CD4-positive, alpha-beta T cell treated with Interleukin-17A for 1 hour (primary cell): ENCODE data around the gene TPH2.

Experiments
- DNase-seq: peaks from one replicate; pipeline ENCODE4 v3.0.0-alpha.2; 2020

Gene TPH2

DNA sequence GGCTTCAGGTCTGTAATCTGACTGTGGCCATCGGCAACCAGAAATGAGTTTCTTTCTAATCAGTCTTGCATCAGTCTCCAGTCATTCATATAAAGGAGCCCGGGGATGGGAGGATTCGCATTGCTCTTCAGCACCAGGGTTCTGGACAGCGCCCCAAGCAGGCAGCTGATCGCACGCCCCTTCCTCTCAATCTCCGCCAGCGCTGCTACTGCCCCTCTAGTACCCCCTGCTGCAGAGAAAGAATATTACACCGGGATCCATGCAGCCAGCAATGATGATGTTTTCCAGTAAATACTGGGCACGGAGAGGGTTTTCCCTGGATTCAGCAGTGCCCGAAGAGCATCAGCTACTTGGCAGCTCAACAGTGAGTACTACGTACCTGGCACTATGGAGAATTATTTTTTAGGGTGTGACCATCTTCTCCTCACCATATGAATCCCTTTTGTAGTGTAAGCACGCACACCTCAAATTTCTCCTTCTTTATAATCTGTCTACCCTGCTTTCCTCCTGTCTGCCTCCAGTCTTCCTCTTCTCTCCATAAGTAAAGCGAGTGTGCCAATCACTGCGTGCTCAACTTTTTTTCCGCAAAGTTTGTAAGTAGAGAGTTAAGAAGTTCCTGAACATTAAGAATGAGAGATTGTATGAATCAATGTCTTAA, at the start of gene TPH2:
TPH2 (plus strand) TSS at position 118 of the 658 bp plus-strand sequence; CDS start at position 260, 142 bp downstream.
- peak; percentile 25 for DNase-seq

DNA sequence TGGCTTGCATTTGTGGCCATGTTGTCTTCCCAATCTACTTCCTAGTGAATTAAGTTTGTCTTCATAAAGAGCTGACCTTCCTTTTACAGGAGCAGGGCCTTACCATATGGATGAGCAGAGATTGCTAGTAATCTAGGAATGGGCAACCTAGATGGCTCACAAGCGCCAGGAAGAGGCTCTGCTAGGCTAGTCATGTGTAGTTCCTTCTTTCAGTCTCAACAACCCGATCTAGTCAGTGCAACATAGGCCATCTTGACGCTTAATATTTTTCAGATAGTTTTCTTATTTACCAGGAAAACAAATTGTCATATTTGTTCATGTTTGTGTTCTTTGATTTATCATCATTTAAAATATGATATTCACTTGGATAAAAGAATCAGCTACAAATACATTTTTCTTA, 48.2 kb upstream of the TPH2 start:
- DNase-seq = no peak

DNA sequence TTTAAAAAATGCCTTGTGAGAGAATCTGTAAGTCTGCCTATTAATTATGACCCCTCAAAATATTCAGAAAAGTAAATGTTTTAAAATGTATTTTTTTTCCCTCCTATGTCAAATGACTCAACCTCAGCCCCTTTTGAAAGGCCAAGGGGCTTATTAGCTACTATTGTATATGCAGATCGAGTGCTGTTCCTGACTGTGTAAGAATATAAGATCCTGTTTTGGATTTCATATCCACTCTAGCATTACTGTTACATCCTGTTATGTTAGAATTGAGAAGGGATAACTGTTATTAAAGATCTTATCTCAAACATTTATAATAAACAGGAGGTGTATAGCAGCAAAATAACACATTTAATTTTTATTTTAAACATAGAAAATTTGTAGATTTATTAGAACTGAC, 46.6 kb upstream of the TPH2 start:
- no peak for DNase-seq

DNA sequence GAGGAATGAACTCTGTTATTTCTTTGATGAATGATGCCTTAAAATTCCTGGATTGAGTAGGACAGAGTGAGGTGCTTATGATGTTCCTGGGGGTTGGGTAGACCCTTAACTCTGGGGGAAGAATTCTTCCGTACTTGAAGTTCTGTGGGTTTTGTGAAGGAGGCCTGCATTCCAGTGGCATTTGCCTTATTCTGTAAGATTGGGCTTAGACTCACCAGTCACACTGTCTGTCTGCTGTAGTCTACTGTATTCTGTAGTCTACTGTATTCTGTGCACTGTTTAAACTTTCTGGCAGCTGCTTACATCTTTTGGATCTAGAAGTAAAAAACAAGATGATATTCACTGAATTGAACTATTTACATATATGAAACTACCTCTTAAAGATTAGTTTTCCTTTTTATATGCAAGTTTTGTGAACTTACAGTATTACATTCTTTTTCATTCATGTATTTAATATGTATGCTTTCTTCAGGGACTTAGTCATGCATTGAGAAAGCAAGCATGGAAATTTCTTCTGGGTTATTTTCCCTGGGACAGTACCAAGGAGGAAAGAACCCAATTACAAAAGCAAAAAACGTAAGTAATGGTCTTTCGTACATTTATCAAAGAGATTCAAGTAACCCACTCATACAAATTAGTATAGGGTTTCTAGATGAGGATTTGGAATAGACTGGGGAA, 42.3 kb upstream of the TPH2 start:
- no peak for DNase-seq

DNA sequence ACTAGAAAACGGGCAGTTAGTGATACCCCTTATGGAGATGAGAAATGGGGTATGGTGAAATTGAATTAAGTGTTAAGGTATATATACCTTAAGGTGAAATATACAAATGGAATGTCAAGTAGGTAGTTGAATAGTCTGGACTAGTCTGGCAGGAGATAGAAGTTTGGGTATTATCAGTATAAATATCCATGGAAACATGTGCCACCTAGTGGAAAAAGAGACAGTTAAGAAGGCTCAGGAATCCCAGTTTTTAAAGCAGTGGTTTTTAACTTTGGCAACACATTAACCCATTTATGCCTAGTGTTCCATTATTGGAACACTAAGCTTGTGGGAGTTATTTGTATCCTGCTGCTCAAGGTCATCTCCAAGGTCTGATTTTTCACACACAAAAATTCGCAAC, 38.6 kb upstream of the TPH2 start:
- no peak for DNase-seq

DNA sequence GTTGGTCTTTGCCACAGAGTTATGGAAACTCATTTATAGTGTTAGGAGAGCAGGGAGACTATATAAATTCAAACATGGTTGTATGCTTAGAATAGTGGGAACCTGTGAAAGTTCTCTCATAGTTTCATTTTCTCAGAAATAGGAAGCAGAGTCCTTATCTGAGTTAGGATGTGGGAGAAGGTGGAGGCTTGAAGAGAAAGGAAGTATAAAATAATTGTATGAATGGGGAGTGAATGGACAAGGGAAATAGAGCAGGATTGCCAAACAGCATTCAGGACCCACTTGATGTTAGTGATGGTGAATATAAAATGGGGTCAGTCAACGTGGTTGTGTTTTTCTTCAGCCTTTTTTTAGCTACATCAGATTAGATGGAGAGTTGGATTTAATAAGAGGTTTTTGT, 34.0 kb upstream of the TPH2 start:
- DNase-seq = no peak

DNA sequence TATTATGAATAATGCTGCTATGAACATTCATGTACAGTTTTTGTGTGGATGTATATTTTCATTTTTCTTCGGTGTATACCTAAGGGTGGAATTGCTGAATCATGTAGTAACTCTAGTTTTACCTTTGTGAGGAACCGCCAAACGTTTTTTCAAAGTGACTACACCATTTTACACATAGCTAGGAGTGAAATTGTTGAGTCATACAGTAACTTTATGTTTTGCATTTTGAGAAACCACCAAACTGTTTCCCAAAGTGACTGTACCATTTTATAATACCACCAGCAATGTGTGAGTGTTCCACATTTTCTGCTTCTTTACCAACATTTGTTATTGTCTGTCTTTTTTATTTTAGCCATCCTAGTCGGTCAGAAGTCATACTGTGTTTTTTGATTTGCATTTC, 3.1 kb upstream of the TPH2 start:
- no peak for DNase-seq

DNA sequence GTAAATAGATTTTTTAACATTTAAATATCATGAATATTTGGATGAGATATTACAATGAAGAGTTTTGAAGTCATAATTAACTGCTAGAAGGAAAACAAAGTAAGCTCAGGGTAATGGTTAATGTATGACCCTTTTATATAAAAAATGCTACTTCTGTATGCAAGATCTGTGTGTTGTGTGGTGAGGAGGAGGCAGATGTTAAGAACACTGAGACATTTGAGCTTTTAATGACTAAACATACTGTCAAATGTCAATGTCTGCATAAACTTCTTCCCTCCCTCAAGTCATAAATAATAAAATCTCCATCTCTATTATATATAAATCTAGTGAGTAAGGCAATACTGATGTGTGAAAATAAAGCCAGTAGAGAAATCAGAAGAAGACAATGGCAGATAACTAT, 1.4 kb downstream of the TPH2 start:
- no peak for DNase-seq

DNA sequence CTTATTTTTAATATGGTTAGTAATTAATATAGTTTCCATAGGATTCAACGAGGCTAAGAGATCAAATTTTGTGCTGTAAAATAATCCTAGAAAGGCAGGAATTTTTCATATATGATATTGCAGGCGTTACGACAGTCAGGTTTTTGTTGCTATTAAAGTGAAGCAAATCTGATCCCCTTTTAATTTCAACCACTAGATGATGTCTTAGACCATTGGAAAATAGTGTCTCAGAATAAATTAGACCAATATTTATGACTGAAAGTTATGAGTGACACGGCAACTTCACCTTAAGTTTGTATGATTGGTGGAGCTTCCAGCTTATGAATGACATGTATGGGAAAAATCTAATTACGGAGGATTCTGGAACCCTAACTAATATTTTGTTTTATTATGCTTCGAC, 2.5 kb downstream of the TPH2 start:
- DNase-seq = no peak

DNA sequence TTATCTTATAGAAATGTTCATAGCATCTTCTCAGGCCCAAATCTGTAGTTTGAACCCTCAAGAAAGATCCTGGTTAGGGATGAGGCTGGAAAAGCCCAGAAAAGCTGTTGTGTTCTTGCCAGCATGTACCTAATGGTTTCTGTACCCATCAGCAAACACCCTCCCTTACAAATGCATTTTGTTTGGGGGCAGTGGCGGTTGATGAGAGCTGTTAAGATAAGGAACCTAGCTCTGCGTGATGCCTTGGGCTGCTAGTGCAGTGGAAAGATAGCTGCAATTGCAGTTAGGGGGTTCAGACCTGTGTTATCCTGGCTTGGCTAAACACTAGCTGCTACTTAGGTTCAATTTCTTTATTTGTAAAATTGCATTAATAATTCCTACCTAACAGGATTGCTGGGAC, 3.6 kb downstream of the TPH2 start:
- no peak for DNase-seq

DNA sequence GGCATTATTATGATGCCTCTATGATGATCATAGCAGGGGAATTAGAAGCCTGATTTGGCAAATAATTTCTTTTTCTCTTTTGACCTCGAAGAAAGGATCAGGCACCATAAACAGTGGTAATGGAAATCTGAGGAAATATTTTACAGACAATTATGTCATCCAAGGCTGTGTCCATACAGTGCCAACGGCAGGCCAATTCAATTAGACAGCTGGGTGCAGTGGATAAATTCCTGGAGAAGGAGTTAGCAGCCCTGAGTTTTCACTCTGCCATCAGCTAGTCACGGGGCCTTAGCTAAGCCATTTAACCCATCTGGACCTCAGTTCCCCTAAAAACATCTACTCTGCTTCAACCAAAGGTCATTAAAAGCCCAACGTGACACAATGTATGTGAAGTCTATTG, 4.1 kb downstream of the TPH2 start:
- no peak for DNase-seq

DNA sequence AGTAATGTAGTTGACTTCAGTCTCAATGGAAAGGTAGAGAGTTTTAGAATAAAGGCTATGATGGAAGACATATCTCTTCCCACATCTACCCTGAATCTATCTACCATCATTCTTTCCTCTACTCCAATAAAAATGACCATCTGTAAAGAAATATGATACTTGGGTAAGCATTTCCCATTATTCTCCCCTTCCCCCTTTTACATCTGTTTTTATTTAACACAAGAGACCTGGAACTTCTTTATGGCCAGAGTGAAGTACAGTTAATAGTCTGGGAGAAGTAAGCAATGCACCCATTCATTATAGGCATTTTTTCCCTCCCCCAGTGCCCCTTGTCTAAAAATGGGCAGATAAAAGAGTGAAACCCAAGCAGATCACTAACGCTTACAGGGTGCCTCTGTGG, 6.5 kb downstream of the TPH2 start:
- no peak for DNase-seq

DNA sequence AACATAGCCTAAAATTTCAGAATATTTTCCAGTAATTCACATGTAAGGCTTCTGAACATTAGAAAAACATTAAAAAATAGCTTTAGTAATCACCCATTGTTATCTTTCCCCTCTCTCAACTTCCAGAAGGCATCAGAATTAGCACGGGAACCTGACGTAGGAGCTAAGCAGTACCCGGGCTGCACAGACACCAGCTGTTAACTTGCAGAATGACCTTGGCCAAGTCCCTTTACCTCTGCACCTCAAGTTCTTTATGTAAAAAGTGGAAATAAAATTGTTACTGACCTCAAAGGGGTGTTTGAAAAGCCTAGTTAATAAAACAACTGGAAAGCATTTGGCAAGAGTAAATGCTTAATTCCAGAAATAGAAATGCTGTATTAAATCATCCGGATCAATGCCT, 7.2 kb downstream of the TPH2 start:
- DNase-seq = no peak

DNA sequence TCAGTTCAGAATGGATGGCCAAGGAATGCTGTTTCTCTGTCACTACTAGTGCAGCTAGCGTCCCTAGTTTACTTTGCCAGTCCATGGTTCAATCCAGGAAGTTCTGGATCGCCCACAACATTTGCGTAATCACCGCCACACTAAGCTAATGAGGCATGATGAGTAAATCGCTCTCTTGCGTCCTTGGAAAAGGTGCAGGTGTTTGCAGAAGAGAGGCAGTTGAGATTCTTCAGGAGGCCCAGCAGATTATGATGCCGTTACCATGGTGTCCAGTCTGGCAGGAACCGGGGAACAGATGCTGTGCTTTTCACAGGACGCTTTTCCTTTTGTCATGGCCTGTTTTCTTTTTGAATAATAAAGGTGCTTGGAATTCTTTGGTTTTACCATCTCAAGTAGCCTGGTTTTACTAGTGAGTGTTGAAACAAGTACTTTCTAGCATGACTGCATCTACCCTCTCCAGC, 9.0 kb downstream of the TPH2 start:
- no peak for DNase-seq

DNA sequence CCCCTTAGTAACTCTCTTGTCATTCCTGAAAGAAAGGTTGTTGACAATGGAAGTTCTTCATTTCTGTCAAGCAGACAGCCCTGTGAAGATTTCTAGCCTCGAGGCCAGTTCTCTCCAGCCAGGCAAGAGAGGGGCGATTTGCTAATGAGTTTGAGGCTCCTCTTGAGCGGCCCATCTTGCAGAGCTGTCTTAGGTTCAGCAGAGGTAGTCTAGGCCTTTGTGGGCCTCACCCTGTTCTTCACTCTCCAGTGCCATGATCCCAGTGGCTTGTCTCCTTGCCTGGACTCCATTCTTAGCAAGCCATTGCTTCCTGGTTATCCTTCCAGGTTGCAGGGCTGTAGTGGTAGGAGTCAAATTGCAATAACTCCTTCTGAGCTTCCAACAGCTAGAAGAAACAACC, 9.7 kb downstream of the TPH2 start:
- DNase-seq = no peak

DNA sequence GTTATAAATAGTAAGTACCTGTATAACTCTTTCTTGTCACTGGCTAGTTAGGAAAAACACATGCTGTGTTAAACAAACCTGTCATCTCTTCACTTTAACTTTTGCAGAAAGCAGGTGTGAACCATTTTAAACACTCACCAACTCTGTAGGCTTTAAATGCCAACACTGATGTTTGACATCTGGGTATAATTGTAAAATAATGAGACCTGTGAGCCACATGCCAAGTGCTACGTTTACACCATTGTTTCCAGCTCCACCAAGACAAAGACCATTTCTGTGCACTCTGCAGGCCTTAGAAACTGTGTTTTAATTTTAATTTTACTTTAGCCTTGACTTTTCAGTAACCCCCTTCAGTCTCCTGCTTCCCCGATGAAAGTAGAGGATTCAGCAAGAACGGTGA, 11.0 kb downstream of the TPH2 start:
- DNase-seq = no peak

DNA sequence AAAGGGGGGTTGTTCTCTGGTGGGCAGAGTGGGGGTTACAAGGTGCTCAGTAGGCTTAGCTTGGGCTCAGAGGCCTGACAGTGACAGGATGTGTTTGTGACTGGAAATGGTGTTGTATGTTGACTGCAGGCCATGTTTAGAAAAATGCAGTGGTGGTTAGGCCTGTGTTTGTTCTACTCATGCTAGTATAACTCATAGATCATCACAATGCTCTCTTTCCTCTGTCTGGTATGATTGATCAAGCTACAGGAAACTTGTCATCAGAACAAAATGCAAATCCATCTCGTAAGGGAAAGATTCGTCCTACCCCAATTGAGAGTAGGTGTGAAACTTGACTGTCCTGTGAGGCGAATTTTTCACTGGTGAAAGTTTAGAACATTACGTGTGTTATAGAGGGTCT, 11.8 kb downstream of the TPH2 start:
- no peak for DNase-seq

DNA sequence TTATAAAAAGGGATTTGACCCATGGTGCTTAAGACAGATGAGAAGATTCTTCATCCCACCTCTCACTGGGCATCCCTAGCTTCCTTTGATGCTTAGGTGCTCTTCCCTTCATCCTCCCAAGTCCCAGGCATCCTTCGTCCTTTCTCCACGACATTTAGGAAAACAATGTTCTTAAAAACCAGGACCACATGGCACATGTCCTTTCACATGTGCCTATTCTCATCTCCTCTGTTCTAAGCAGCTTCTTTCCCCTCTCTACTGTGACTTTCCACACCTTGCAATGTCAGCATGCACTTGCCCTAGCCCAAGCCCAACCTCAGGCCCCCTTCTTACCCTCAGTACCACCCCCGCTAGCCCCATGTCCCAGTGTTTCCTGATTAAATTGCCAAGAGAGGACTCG, 12.2 kb downstream of the TPH2 start:
- no peak for DNase-seq

DNA sequence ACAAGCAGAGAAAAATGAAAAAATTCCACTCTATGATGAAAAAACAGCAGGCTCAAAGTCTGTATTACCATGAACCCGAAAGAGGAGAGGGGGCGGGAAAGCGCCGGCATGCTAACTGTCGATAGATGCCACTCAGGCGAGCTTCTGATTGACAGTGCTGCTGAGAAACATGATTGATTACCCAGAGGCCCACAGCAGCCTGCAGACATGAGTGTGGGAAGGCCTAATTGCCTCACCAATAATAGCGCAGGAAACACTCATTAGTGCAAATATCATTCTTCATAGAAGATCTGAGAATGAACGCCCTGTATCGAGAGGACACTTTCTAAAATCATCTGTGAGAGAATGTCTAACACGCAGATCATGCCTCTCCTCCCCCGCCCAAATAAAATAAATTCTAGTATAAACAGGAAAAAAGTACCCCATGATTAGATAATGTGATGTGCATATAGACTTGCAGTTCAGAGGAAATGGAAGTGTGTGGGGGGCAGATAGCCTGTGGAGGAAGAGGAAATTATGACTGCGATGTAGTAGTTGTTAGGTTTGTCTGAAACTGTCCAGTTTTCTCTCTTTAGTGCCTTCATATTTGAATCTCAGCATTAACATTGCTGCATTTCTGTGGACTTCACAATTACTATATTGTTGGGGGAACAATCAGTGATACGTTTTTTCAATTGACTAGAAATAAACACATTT, 15.6 kb downstream of the TPH2 start:
- DNase-seq = no peak

DNA sequence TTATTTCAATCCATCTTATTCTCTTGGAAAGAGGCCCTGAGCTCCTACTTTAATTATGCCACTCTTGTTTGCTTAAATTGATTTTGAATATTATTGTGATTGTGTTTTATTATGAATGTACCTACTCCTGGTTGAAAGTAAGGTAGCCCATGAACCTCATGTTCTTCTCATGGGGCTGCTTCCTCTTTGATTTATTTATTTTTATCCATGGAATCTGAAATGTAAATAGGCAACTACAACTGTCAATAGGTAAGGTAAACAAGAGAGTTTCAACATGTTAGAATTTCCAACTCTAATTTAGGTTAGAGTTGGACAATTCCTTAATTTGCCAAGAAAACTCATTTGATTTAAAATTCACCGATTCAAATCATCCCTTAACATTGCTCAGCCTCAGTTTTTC, 16.2 kb downstream of the TPH2 start:
- DNase-seq = no peak

DNA sequence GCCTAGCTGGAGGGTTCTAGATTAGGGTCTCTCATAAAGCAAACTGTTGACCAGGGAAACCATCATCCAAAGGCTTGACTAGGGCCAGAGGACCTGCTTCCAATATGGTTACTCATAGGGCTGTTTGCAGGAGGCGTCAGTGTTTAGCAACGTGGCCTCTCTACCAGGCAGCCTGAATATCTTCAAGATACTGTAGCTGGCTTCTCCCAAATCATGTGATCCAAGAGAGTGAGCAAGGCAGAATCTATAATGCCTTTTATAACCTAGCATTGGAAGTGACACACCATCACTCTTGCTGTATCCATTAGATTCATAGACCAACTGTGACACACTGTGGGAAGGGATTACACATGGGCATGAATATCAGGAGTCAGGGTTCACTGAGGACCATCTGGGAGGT, 17.3 kb downstream of the TPH2 start:
- no peak for DNase-seq

DNA sequence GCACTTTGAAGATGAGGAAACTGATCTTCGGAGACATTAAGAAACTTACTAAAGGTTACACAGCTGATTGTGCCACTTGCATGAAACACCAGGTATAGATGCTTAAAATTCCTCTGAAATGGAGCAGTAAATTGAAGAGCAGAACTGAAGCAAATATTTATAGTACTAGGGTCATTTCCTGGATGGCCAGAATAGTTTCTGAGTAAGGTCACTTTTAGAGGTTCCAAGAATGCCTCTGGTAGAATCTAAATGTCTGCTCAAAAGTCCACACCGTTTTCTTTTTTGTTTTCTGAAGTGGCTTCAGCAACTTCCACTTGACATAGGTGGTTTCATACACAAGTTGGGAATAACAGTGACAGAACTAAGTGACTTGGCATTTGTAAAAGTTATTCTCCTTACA, 19.4 kb downstream of the TPH2 start:
- no peak for DNase-seq

DNA sequence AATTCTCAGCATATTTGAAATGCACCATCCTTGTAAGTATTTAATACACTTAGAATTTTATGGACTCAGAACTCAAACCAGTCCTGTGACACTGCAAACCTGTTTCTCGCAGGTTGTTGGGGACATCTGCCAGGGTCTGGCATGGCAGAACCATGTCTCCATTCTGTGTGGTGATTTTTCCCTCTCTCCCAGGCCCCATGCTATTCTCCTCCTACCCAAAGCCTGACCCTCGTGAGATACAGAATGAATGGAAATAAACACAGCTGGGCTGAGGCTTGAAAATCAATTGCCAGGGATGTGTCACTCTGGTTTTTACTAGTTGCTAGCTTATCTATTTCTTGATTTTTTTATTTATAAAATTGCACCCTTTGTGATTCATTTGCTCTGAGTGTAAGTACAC, 19.8 kb downstream of the TPH2 start:
- no peak for DNase-seq

DNA sequence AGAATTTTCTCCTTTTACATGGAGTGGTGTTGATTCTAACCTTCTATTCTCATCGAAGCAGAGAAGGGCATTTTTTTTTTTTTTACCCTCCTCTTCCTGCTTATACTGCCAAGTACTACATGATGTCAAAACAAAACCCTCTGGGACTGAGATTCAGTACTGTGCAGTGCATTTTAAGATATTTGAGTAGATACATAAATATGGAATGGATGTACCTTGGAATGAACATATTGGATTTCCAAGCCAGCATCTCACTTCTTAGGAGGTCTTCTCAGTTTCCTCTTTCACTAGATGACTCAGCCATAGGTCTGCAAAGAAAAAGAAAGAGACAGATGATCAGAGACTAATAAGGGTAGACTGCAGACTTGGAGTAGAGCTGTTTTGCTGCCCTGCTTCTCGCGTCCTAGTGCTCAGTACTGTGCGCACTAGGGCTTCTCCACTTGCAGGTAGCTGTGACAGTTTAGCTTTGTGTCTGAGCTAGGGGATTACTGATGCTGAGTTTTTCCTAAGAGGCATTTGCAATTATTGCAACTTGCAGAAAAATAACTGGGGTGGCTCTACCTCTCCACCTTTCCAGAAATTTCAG, 20.4 kb downstream of the TPH2 start:
- DNase-seq = no peak
